Measurements from ENCODE around the gene RANBP9. TPM values are rescaled to one million over a fixed set of nuclear protein-coding genes. Genes with fewer than 3 reads are reported as not detected.

The RANBP9 gene
- total RNA-seq, 1 donor from 2014 or later = 44.8 TPM

DNA sequence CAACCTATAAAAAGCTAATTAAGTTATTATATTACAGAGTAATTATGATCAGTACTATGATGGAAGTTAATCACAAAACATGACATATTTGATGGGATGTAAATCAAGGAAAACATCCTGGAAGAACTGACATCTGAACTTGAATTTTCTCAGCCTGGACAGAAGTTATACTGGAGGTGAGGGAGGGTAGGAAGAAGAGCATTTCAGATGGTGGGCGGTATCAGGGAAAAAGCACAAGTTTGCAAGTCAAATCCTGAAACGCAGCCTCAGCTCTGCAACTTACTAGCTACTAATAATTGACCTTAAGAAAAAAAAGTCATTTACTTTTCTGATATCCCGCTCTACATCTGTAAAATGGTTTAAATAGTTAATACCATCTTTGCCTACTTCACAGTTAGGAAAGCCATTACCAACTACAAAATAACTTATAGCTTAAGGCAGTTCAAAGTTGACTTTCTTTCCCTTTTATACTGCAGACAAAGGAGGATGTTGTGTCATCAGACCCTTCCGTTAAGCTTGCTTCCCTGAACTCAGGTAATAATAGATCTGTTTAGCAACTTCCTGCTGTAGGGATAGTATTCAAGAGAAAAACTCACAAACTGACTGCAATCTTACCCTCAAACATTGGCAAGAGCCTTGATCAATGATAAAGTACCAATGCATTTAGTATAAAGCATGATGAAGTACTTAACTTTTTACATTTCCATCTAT lies 75.5 kb downstream of the RANBP9 start:
- no peak overlapping the region for H3K4me3 Mint-ChIP-seq
- Histone ChIP-seq H3K4me2 (no peak overlapping the region), H3K27ac (no peak overlapping the region), H3K79me2 (ENCODE audit: low read depth) (no peaks in the 10 kb centered on the region), H3K27me3 (no peaks in the 10 kb centered on the region), H2AFZ (replicated peaks) (no peak overlapping the region), H3K9me3 (ENCODE audit: low read depth) (no peaks in the 10 kb centered on the region), H3K9ac (no peak overlapping the region), H3K4me3 (no peak overlapping the region), H3K4me1 (no peaks in the 10 kb centered on the region), H4K20me1 (ENCODE audit: low read depth) (no peaks in the 10 kb centered on the region), H3K36me3 (peaks cover 28% of the 10 kb centered on the region), H3F3A (ENCODE audit: low read depth) (no peaks in the 10 kb centered on the region)
- peaks cover 30% of the 10 kb centered on the region for H3K36me3 Mint-ChIP-seq
- no peak for DNase-seq (ENCODE audit: low spot score)
- TF ChIP-seq, protein P1, sequence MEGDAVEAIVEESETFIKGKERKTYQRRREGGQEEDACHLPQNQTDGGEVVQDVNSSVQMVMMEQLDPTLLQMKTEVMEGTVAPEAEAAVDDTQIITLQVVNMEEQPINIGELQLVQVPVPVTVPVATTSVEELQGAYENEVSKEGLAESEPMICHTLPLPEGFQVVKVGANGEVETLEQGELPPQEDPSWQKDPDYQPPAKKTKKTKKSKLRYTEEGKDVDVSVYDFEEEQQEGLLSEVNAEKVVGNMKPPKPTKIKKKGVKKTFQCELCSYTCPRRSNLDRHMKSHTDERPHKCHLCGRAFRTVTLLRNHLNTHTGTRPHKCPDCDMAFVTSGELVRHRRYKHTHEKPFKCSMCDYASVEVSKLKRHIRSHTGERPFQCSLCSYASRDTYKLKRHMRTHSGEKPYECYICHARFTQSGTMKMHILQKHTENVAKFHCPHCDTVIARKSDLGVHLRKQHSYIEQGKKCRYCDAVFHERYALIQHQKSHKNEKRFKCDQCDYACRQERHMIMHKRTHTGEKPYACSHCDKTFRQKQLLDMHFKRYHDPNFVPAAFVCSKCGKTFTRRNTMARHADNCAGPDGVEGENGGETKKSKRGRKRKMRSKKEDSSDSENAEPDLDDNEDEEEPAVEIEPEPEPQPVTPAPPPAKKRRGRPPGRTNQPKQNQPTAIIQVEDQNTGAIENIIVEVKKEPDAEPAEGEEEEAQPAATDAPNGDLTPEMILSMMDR (IDR thresholded peaks at IDR 0.05) = no peak
- TF ChIP-seq EZH2 (IDR thresholded peaks at IDR 0.05) (no peak), EZH2phosphoT487 (IDR thresholded peaks at IDR 0.05) (no peak)
- H3K4me1 Mint-ChIP-seq = no peaks in the 10 kb centered on the region
- H3K27ac Mint-ChIP-seq = no peak overlapping the region
- H3K9me3 Mint-ChIP-seq = no peaks in the 10 kb centered on the region
- H3K27me3 Mint-ChIP-seq (ENCODE audit: insufficient read depth, low read depth) = no peaks in the 10 kb centered on the region

DNA sequence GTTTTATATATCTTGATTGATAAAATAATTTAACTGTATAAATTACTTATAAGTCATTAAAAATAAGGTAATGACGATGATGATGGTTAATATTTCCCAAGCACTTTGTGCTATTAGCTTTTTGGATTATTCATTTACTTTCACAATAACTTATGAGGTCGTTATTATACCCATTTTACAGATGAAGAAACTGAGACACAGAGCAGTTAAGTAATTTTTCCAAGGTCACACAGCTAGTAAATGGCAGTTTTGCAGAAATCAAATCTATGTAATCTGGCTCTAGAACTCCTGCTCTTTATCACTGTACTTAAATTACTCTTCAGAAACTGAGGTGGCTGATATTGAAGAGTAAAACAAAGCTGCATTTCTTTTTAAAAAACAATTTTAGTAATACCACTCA lies 78.3 kb downstream of the RANBP9 start:
- H2AFZ ChIP-seq (replicated peaks) = no peak overlapping the region
- H3K79me2 ChIP-seq (ENCODE audit: low read depth) = no peaks in the 10 kb centered on the region
- H3K9ac ChIP-seq = no peak overlapping the region
- H3K36me3 ChIP-seq = peaks cover 14% of the 10 kb centered on the region
- H3K4me2 ChIP-seq = no peak overlapping the region
- no peaks in the 10 kb centered on the region for H3K4me1 Mint-ChIP-seq
- no peaks in the 10 kb centered on the region for H3K27me3 ChIP-seq
- peaks cover 22% of the 10 kb centered on the region for H3K36me3 Mint-ChIP-seq
- no peak overlapping the region for H3K4me3 ChIP-seq
- H3F3A ChIP-seq (ENCODE audit: low read depth) = no peaks in the 10 kb centered on the region
- H3K4me3 Mint-ChIP-seq = no peak overlapping the region
- no peak overlapping the region for H3K27ac ChIP-seq
- no peaks in the 10 kb centered on the region for H3K27me3 Mint-ChIP-seq (ENCODE audit: insufficient read depth, low read depth)
- TF ChIP-seq, protein P1 (IDR thresholded peaks at IDR 0.05) = no peak
- no peak for TF ChIP-seq EZH2phosphoT487 (IDR thresholded peaks at IDR 0.05)
- TF ChIP-seq EZH2 (IDR thresholded peaks at IDR 0.05) = no peak
- H3K4me1 ChIP-seq = no peaks in the 10 kb centered on the region
- no peaks in the 10 kb centered on the region for H3K9me3 ChIP-seq (ENCODE audit: low read depth)
- no peaks in the 10 kb centered on the region for H3K9me3 Mint-ChIP-seq
- DNase-seq (ENCODE audit: low spot score) = no peak
- no peaks in the 10 kb centered on the region for H4K20me1 ChIP-seq (ENCODE audit: low read depth)
- no peak overlapping the region for H3K27ac Mint-ChIP-seq

DNA sequence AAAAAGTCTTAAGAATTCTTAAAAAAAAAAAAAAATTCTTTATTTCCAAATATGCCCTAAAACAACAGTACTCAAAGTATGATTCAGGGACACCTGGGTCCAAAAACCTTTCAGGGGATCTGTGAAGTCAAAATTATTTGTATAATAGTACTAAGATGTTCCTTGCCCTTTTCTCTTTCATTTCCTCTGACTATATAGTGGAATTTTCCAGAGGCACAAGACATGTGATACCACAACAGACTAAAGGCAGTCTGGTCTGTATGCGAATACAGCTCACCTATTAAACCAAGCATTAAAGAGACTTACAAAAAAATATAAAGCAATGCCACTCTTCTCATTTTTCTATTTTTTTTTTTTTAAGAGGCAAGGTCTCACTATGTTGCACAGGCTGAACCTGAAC lies 81.1 kb downstream of the RANBP9 start:
- Mint-ChIP-seq H3K27me3 (ENCODE audit: insufficient read depth, low read depth) (no peaks in the 10 kb centered on the region), H3K4me3 (no peak overlapping the region), H3K4me1 (no peaks in the 10 kb centered on the region), H3K27ac (no peak overlapping the region), H3K9me3 (no peaks in the 10 kb centered on the region), H3K36me3 (peaks cover 13% of the 10 kb centered on the region)
- no peak overlapping the region for H2AFZ ChIP-seq (replicated peaks)
- H3K9ac ChIP-seq = no peak overlapping the region
- H3K27ac ChIP-seq = no peak overlapping the region
- H3K4me1 ChIP-seq = no peaks in the 10 kb centered on the region
- DNase-seq (ENCODE audit: low spot score) = no peak
- H3F3A ChIP-seq (ENCODE audit: low read depth) = peaks cover 5% of the 10 kb centered on the region
- H3K4me2 ChIP-seq = no peak overlapping the region
- no peaks in the 10 kb centered on the region for H3K79me2 ChIP-seq (ENCODE audit: low read depth)
- H3K27me3 ChIP-seq = no peaks in the 10 kb centered on the region
- TF ChIP-seq, protein P1 (IDR thresholded peaks at IDR 0.05) = no peak
- peaks cover 5% of the 10 kb centered on the region for H3K36me3 ChIP-seq
- no peaks in the 10 kb centered on the region for H3K9me3 ChIP-seq (ENCODE audit: low read depth)
- H4K20me1 ChIP-seq (ENCODE audit: low read depth) = no peaks in the 10 kb centered on the region
- no peak overlapping the region for H3K4me3 ChIP-seq

Measured in neural progenitor cell (in vitro differentiated cells).